HepG2 (cell line): ENCODE results near the gene GMPPB. TPM values are rescaled to one million over a fixed set of nuclear protein-coding genes. Genes with fewer than 3 reads are reported as not detected.
A peak's percentile ranks its signal among the peaks of the same experiment; 100 is the strongest.

Experiments
- CEBPB ChIP-seq: IDR thresholded peaks from 2 replicates; pipeline ENCODE4 v1.6.1; 2011; ENCODE audit warnings: low read depth, low read length, improper control_type of control experiment, borderline replicate concordance
- CTCF ChIP-seq: sonication (generic); formaldehyde crosslinking; IDR thresholded peaks from 2 replicates; pipeline ENCODE4 v1.5.0; 2020; ENCODE audit warnings: mild to moderate bottlenecking, missing genetic modification reagents, moderate library complexity
- DNMT3B ChIP-seq: conservative IDR thresholded peaks from 2 replicates; pipeline ENCODE4 v1.6.1; 2016; ENCODE audit warnings: missing biosample characterization, control low read depth
- FLYWCH1 ChIP-seq: sonication (generic); formaldehyde crosslinking; IDR thresholded peaks from 2 replicates; pipeline ENCODE4 v1.8.1; 2023; ENCODE audit warnings: mild to moderate bottlenecking, missing genetic modification reagents
- GLI4 ChIP-seq: sonication (generic); formaldehyde crosslinking; IDR thresholded peaks from 2 replicates; pipeline ENCODE4 v1.5.1; 2020; ENCODE audit warnings: missing genetic modification reagents, mild to moderate bottlenecking, moderate library complexity, borderline replicate concordance
- HMG20B ChIP-seq: conservative IDR thresholded peaks from 2 replicates; pipeline ENCODE4 v1.6.1; 2016; ENCODE audit warnings: missing genetic modification reagents, missing compliant biosample characterization
- HMGA1 ChIP-seq: sonication (generic); formaldehyde crosslinking; conservative IDR thresholded peaks from 2 replicates; pipeline ENCODE4 v1.4.0; 2020; ENCODE audit warnings: missing genetic modification reagents
- MTF2 ChIP-seq: sonication (generic); formaldehyde crosslinking; IDR thresholded peaks from 2 replicates; pipeline ENCODE4 v1.5.0; 2020; ENCODE audit warnings: missing genetic modification reagents, borderline replicate concordance
- NFIB ChIP-seq: sonication (generic); formaldehyde crosslinking; IDR thresholded peaks from 2 replicates; pipeline ENCODE4 v1.9.0; 2021; ENCODE audit warnings: missing genetic modification reagents, mild to moderate bottlenecking, borderline replicate concordance
- PAF1 ChIP-seq: IDR thresholded peaks from 2 replicates; pipeline ENCODE4 v1.6.1; 2016; ENCODE audit warnings: missing genetic modification reagents, missing compliant biosample characterization
- RBM22 ChIP-seq: fragments of 200-400 bp; formaldehyde crosslinking; optimal IDR thresholded peaks from 2 replicates; pipeline ENCODE3; 2017; ENCODE audit warnings: mild to moderate bottlenecking, low read length, moderate library complexity
- RFXAP ChIP-seq: sonication (generic); formaldehyde crosslinking; IDR thresholded peaks from 2 replicates; pipeline ENCODE4 v1.4.0; 2020; ENCODE audit warnings: missing genetic modification reagents, borderline replicate concordance
- SATB2 ChIP-seq: sonication (generic); formaldehyde crosslinking; IDR thresholded peaks from 2 replicates; pipeline ENCODE4 v1.5.0; 2020; ENCODE audit warnings: missing genetic modification reagents
- SETDB1 ChIP-seq: sonication (generic); formaldehyde crosslinking; IDR thresholded peaks from 2 replicates; pipeline ENCODE4 v1.5.1; 2020; ENCODE audit warnings: missing genetic modification reagents, mild to moderate bottlenecking, borderline replicate concordance
- SOX13 ChIP-seq, 3 experiments: fragments of 450-650 bp in 1 of 3; sonication (generic) in 1 of 3; formaldehyde crosslinking in 1 of 3; IDR thresholded peaks in 2 of 3; conservative IDR thresholded peaks in 1 of 3; 2 replicates each; pipeline versions ENCODE4 v1.5.0 to v1.6.1; 2016 to 2020; ENCODE audit warnings: antibody characterized with exemption in 1 of 3, mild to moderate bottlenecking in 1 of 3, missing compliant biosample characterization in 1 of 3, missing genetic modification reagents in 1 of 3, moderate library complexity in 1 of 3
- TFAP4 ChIP-seq: sonication (generic); IDR thresholded peaks from 2 replicates; pipeline ENCODE4 v1.6.1; 2016; ENCODE audit warnings: low read depth, borderline replicate concordance
- ZKSCAN1 ChIP-seq: fragments of 150-350 bp; IDR thresholded peaks from 2 replicates; pipeline ENCODE4 v1.6.1; 2014; ENCODE audit warnings: low read length
- ZNF331 ChIP-seq: sonication (generic); formaldehyde crosslinking; IDR thresholded peaks from 2 replicates; pipeline ENCODE4 v1.4.0; 2020; ENCODE audit warnings: missing genetic modification reagents
- ZNF382 ChIP-seq: sonication (generic); formaldehyde crosslinking; IDR thresholded peaks from 2 replicates; pipeline ENCODE4 v1.5.0; 2020; ENCODE audit warnings: missing genetic modification reagents, mild to moderate bottlenecking, borderline replicate concordance
- ZNF451 ChIP-seq: sonication (generic); formaldehyde crosslinking; IDR thresholded peaks from 2 replicates; pipeline ENCODE4 v1.5.0; 2020; ENCODE audit warnings: mild to moderate bottlenecking, missing genetic modification reagents
- ZNF552 ChIP-seq: sonication (generic); formaldehyde crosslinking; IDR thresholded peaks from 2 replicates; pipeline ENCODE4 v1.9.0; 2022; ENCODE audit warnings: missing genetic modification reagents, mild to moderate bottlenecking, borderline replicate concordance
- ZNF605 ChIP-seq: sonication (generic); formaldehyde crosslinking; IDR thresholded peaks from 2 replicates; pipeline ENCODE4 v1.8.0; 2022; ENCODE audit warnings: mild to moderate bottlenecking, missing genetic modification reagents
- ZNF777 ChIP-seq: sonication (generic); formaldehyde crosslinking; IDR thresholded peaks from 2 replicates; pipeline ENCODE4 v1.4.0; 2020; ENCODE audit warnings: missing genetic modification reagents
- ZNF790 ChIP-seq: sonication (generic); formaldehyde crosslinking; IDR thresholded peaks from 2 replicates; pipeline ENCODE4 v1.8.0; 2022; ENCODE audit warnings: missing genetic modification reagents, mild to moderate bottlenecking, borderline replicate concordance
- polyA plus RNA-seq, 8 experiments: library from polyadenylated mRNA; depleted of rRNA in 3 of 8; stranded (reverse) in 7 of 8; unstranded in 1 of 8; fragments of >200 nt; fragmentation: Illumina TruSeq in 4 of 8; extraction: Trizol in 4 of 8; gene quantifications; 2 replicates each; pipeline versions ENCODE4 v1.2.1 to v1.2.3, GENCODE V29; 2011 to 2016; ENCODE audit warnings: low read depth in 4 of 8, missing spikeins in 1 of 8, mixed read lengths in 1 of 8; ENCODE audit not compliant: insufficient read depth in 1 of 8
- total RNA-seq, 5 experiments: library from RNA; depleted of rRNA; stranded (reverse); fragments of >200 nt; fragmentation: Illumina TruSeq; extraction: Trizol; gene quantifications; 2 replicates each; pipeline ENCODE4 v1.2.3, GENCODE V29; 2016; ENCODE audit warnings: low read depth in 1 of 5
- TF ChIP-seq, protein P1 (sequence below): sonication (generic); formaldehyde crosslinking; IDR thresholded peaks from 2 replicates; pipeline ENCODE4 v1.4.0; 2020; ENCODE audit warnings: mild to moderate bottlenecking, low read depth, missing genetic modification reagents

The GMPPB gene
- total and polyA plus RNA-seq, 2 of the 13 experiments (the other 11 are each of a cell fraction or from before 2014, with no cell fraction given), result 6.5 to 23.1 TPM

GRCh38 chr3:49723628-49724551 is at the start of gene GMPPB (continued):
- TF ChIP-seq SOX13 (IDR thresholded peaks at IDR 0.05), result no peak
- no peak for TF ChIP-seq SOX13 (CRISPR knock-in tag; conservative IDR thresholded peaks at IDR 0.05 in 1 of 2, IDR thresholded peaks at IDR 0.05 in 1 of 2)
- TF ChIP-seq DNMT3B (CRISPR knock-in tag), result no peak; the same call in 1 of the 2 replicates
- TF ChIP-seq ZNF331 (CRISPR knock-in tag), result 0 out of 2 replicates have a peak, but pooled peaks have one; percentile 36
- peak; percentile 98 for TF ChIP-seq RFXAP (CRISPR knock-in tag)
- no peak for TF ChIP-seq SATB2 (CRISPR knock-in tag)
- TF ChIP-seq FLYWCH1 (CRISPR knock-in tag), result no peak
- no peak for TF ChIP-seq NFIB
- TF ChIP-seq, protein P1, sequence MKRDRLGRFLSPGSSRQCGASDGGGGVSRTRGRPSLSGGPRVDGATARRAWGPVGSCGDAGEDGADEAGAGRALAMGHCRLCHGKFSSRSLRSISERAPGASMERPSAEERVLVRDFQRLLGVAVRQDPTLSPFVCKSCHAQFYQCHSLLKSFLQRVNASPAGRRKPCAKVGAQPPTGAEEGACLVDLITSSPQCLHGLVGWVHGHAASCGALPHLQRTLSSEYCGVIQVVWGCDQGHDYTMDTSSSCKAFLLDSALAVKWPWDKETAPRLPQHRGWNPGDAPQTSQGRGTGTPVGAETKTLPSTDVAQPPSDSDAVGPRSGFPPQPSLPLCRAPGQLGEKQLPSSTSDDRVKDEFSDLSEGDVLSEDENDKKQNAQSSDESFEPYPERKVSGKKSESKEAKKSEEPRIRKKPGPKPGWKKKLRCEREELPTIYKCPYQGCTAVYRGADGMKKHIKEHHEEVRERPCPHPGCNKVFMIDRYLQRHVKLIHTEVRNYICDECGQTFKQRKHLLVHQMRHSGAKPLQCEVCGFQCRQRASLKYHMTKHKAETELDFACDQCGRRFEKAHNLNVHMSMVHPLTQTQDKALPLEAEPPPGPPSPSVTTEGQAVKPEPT (CRISPR knock-in tag), result no peak
- TF ChIP-seq MTF2, result no peak
- no peak for TF ChIP-seq ZNF451 (CRISPR knock-in tag)
- peak; percentile 2 for TF ChIP-seq CTCF
- peak; percentile 63; the same call in 1 of the 2 replicates for TF ChIP-seq TFAP4
- no peak for TF ChIP-seq ZKSCAN1
- TF ChIP-seq CEBPB, result no peak
- TF ChIP-seq HMG20B (CRISPR knock-in tag), result no peak; the same call in 1 of the 2 replicates
- peak; percentile 71; the same call in 1 of the 2 replicates for TF ChIP-seq ZNF552 (CRISPR knock-in tag)
- TF ChIP-seq GLI4 (CRISPR knock-in tag), result 0 out of 2 replicates have a peak, but pooled peaks have one; percentile 9
- peak; percentile 26 for TF ChIP-seq RBM22
- TF ChIP-seq ZNF777 (CRISPR knock-in tag), result peak; percentile 41; the same call in 1 of the 2 replicates
- TF ChIP-seq ZNF605 (CRISPR knock-in tag), result no peak
- no peak for TF ChIP-seq ZNF790 (CRISPR knock-in tag)
- TF ChIP-seq HMGA1, result no peak
- no peak for TF ChIP-seq PAF1
- TF ChIP-seq SETDB1, result no peak
- TF ChIP-seq ZNF382 (CRISPR knock-in tag), result no peak
